ENCODE data around the gene TNFRSF21.
"Not testable (repeated sequence)": the region's sequence is repeated elsewhere in the genome, so short reads cannot be mapped to it uniquely, and the experiment has no call there.

Gene TNFRSF21

DNA sequence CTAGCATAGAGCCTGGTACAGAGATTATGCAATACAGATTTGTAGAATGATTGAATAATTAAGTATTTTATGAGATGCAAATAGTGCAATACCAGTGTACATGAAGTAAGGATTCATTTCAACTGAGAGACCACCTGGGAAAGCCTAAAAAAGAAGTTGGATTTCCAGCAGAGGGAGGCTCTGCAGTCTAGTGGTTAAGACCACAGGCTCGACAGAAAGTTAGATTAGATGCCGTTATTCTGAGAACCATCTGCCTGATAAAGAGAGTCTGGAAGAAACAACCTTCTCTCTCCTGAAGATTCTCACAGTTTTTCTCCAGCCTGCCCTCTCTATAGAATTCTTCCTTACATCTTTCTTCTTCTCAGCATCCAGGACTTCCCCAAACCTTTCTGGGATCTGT, 13.6 kb upstream of the TNFRSF21 start:
- TF ChIP-seq, protein P1, sequence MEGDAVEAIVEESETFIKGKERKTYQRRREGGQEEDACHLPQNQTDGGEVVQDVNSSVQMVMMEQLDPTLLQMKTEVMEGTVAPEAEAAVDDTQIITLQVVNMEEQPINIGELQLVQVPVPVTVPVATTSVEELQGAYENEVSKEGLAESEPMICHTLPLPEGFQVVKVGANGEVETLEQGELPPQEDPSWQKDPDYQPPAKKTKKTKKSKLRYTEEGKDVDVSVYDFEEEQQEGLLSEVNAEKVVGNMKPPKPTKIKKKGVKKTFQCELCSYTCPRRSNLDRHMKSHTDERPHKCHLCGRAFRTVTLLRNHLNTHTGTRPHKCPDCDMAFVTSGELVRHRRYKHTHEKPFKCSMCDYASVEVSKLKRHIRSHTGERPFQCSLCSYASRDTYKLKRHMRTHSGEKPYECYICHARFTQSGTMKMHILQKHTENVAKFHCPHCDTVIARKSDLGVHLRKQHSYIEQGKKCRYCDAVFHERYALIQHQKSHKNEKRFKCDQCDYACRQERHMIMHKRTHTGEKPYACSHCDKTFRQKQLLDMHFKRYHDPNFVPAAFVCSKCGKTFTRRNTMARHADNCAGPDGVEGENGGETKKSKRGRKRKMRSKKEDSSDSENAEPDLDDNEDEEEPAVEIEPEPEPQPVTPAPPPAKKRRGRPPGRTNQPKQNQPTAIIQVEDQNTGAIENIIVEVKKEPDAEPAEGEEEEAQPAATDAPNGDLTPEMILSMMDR (IDR thresholded peaks at IDR 0.05; ENCODE audit: borderline replicate concordance, insufficient read depth, low read depth, low read length): no peak
- H3K4me3 ChIP-seq (ENCODE audit: low read depth, low read length): no peak overlapping the region

DNA sequence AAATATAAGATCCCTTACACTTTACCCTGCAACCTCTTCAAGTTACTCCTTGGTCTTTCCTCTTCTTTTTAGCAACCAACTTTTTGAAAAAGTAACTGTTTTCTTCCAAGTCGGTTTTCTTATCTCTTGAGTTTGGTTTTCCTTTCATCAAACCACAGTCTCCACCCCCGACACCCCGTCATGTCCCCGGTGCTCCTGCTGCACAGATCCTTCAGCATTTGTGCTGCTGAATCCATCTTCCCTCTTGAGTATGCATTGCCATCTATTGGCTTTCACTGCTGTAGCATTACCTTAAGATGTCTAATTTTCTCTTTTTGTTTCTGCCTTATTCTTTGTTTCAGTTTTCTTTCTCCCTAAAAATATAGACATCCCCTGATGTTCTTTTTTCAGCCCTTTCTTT, 11.9 kb upstream of the TNFRSF21 start:
- TF ChIP-seq, protein P1 (IDR thresholded peaks at IDR 0.05; ENCODE audit: borderline replicate concordance, insufficient read depth, low read depth, low read length): no peak

DNA sequence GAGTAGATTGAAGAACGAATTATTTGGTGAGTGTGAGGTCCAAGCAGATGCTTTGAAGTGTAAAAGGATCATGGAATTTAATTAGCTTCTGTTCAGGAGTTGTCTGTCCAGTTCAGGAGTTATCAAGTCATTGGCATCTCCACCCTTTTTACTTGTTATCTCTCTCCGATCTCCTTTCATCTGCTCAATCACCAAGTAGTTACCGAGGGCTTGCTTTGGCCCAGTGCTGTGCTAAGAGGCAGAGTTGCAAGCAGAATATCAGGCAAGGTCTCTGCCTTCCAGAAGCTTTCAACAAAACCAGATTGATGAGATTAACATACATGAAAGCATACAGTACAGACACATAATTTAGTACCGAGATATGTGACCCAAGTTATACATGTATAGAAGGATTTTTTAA, 10.2 kb upstream of the TNFRSF21 start:
- TF ChIP-seq, protein P1 (IDR thresholded peaks at IDR 0.05; ENCODE audit: borderline replicate concordance, insufficient read depth, low read depth, low read length): no peak

More for the DNA sequence above, 11.9 kb upstream of the TNFRSF21 start:
- H3K4me3 ChIP-seq (ENCODE audit: low read depth, low read length): no peak overlapping the region

DNA sequence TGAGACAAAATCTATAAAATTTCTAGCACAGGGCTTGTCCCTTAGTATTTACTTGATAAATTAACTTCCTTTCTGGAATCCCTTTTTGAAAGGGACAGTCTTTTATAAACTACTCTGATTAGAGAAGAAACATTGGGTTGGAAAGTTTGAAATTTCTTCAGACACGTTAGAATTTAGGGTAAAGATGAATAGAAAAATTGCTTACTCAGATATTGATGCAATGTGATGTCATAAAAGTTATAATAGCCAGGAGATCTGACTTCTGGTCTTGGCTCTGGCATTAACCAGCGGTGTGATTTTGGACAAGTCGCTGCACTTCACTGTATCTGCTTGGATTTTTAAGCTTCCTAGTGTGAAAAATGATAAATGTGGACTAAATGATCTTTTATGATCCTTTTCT, 9.7 kb upstream of the TNFRSF21 start:
- TF ChIP-seq, protein P1 (IDR thresholded peaks at IDR 0.05; ENCODE audit: borderline replicate concordance, insufficient read depth, low read depth, low read length): no peak
- no peak overlapping the region for H3K4me3 ChIP-seq (ENCODE audit: low read depth, low read length)

More for the DNA sequence above, 10.2 kb upstream of the TNFRSF21 start:
- H3K4me3 ChIP-seq (ENCODE audit: low read depth, low read length): no peak overlapping the region

DNA sequence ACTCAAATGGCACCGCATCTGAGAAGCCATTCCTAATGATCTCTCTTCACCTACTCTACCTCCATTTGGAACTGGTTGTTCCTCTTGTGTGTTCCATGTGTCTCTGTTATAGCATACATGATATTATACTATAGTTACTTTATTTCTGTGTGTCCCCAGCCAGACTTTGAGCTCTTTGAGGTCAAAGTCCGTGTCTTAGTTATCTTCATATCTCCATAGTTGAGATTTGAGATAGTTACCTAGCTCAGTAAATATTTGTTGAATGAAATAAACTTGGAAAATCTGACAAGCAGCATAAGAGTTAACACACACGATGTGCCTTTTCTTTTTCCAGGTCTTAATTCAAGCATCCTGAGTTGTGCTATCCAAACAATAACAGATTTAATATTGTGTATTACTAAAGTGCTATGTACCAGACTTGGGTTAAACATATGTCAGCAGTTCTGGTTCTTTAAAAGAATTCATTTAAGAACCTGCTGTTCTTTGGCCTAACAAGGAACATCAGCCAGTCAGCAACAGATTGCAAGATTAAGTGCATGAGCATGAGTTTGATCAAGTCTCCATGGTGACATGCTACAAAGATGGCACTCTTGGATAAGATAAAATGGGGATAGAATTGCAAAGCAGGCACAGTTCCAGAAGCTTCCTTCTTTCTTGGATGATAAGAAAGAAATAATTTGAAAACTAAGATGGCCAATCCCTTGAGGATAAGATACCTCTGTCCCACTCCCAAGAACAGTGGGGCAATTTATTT, 8.7 kb upstream of the TNFRSF21 start:
- TF ChIP-seq, protein P1 (IDR thresholded peaks at IDR 0.05; ENCODE audit: borderline replicate concordance, insufficient read depth, low read depth, low read length): no peak

DNA sequence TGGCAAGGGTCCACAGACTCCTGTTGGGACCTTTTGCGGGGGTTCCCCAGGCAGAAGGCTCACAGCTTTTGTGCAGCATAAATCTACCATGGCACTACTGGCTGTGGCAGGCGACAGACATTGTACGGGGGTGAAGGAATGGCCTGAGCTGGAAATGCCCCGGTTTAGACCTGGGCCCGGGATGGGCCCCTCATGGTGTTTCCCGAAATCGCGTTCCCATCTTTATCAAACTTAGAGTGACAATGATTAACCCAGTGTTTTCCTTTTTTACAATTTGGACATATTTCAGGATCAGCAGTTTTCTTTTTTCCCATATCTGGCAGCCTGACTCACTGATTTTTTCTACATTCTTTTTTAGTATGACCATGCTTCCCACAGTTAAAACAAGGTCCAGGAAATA, 5.5 kb upstream of the TNFRSF21 start:
- not testable (repeated sequence) for H3K4me3 ChIP-seq (ENCODE audit: low read depth, low read length)

More for the DNA sequence above, 8.7 kb upstream of the TNFRSF21 start:
- H3K4me3 ChIP-seq (ENCODE audit: low read depth, low read length): no peak overlapping the region

DNA sequence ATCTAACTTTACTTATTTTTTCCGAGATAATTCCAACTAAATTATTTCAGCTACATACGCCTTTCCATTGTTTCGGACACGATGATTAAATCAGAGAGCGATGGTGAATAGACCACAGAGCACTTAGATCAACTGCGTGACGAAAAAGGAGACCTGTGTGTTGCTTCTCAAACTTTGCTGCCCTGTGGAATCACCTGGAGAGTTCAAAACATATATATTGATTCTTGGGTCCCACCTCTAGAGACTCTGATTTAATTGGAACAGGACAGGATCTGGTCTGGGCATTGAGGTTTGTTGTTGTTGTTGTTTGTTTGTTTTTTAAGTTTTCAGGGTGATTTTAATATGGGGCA, 401 bp upstream of the TNFRSF21 start:
- TF ChIP-seq, protein P1 (IDR thresholded peaks at IDR 0.05; ENCODE audit: borderline replicate concordance, insufficient read depth, low read depth, low read length): no peak
- no peak overlapping the region for H3K4me3 ChIP-seq (ENCODE audit: low read depth, low read length)

Measured in GM12875 (cell line).